Measurements from ENCODE around the gene TBX2.

The TBX2 gene

GRCh38 chr17:61387011-61387410 is 12.6 kb upstream of the TBX2 start:
- TF ChIP-seq CTCF (IDR thresholded peaks at IDR 0.05): no peak
- Histone ChIP-seq H3K27me3 (no peaks in the 10 kb centered on the region), H3K9me3 (no peaks in the 10 kb centered on the region), H3K4me3 (no peak overlapping the region), H3K4me1 (peaks cover 0 to 16% (median 8%) of the 10 kb centered on the region in 4 donors), H3K36me3 (peaks cover 0 to 1% (median 0%) of the 10 kb centered on the region in 3 donors), H3K27ac (no peak overlapping the region)
- intact Hi-C loops (cut with DNase I; ENCODE audit: low total_unique reads): no loop called here
- DNase-seq: no peak

GRCh38 chr17:61387511-61388305 is 11.9 kb upstream of the TBX2 start:
- no peak overlapping the region for H3K4me3 ChIP-seq
- H3K27ac ChIP-seq: no peak overlapping the region
- peaks cover 0 to 16% (median 8%) of the 10 kb centered on the region in 4 donors for H3K4me1 ChIP-seq
- intact Hi-C loops (cut with DNase I; ENCODE audit: low total_unique reads): no loop called here
- no peak for TF ChIP-seq CTCF (IDR thresholded peaks at IDR 0.05)
- no peaks in the 10 kb centered on the region for H3K9me3 ChIP-seq
- no peaks in the 10 kb centered on the region for H3K27me3 ChIP-seq
- peaks cover 0 to 8% (median 0%) of the 10 kb centered on the region in 3 donors for H3K36me3 ChIP-seq
- DNase-seq: no peak

GRCh38 chr17:61388561-61389356 is 10.9 kb upstream of the TBX2 start:
- H3K4me3 ChIP-seq: no peak overlapping the region
- H3K36me3 ChIP-seq: peaks cover 0 to 11% (median 0%) of the 10 kb centered on the region in 3 donors
- H3K4me1 ChIP-seq: peaks cover 0 to 17% (median 8%) of the 10 kb centered on the region in 4 donors
- no peak for DNase-seq
- intact Hi-C loops (cut with DNase I; ENCODE audit: low total_unique reads): no loop called here
- no peaks in the 10 kb centered on the region for H3K27me3 ChIP-seq
- H3K27ac ChIP-seq: no peak overlapping the region
- no peaks in the 10 kb centered on the region for H3K9me3 ChIP-seq
- TF ChIP-seq CTCF (IDR thresholded peaks at IDR 0.05): no peak

GRCh38 chr17:61389670-61390478 is 9.8 kb upstream of the TBX2 start:
- Histone ChIP-seq H3K27me3 (no peaks in the 10 kb centered on the region), H3K9me3 (no peaks in the 10 kb centered on the region), H3K27ac (peak overlapping the region; percentile 48 to 51), H3K36me3 (peaks cover 0 to 11% (median 0%) of the 10 kb centered on the region in 3 donors), H3K4me3 (peak overlapping the region; percentile 28 to 44), H3K4me1 (peaks cover 0 to 25% (median 10%) of the 10 kb centered on the region in 4 donors)
- DNase-seq: no peak
- intact Hi-C loops (cut with DNase I; ENCODE audit: low total_unique reads): loop anchor here (5.0 to 10.0 kb wide), 2 partner anchors 388 to 665 kb away; no protein-coding TSS in a partner anchor
- TF ChIP-seq CTCF (IDR thresholded peaks at IDR 0.05): peak; percentile 86 to 87

- no peaks in the 10 kb centered on the region for H3K27me3 ChIP-seq
- H3K4me1 ChIP-seq: peaks cover 0 to 31% (median 11%) of the 10 kb centered on the region in 4 donors
- intact Hi-C loops (cut with DNase I; ENCODE audit: low total_unique reads): loop anchor here (5.0 to 10.0 kb wide), 2 partner anchors 388 to 666 kb away; no protein-coding TSS in a partner anchor
- H3K4me3 ChIP-seq: no peak overlapping the region
- peak overlapping the region; percentile 48 to 51 for H3K27ac ChIP-seq
- H3K36me3 ChIP-seq: peaks cover 0 to 11% (median 0%) of the 10 kb centered on the region in 3 donors
- DNase-seq: no peak
- no peak for TF ChIP-seq CTCF (IDR thresholded peaks at IDR 0.05)
- H3K9me3 ChIP-seq: no peaks in the 10 kb centered on the region
Measured at GRCh38 chr17:61390479-61390791, 9.2 kb upstream of the TBX2 start.
